Activated T-helper 2 cell treated with anti-CD3 and anti-CD28 coated beads, Interferon-gamma antibody, Interleukin-2, Interleukin-4, amounts not matched to agents 10 μg/mL and 5 μg/mL and 100 μg/mL, durations not matched to agents 14 hours and 24 hours and 36 hours (primary cell): ENCODE data around the gene TRANK1. TPM values are rescaled to one million over a fixed set of nuclear protein-coding genes. Genes with fewer than 3 reads are reported as not detected.
A peak's percentile ranks its signal among the peaks of the same experiment; 100 is the strongest.

Source experiments
- DNase-seq: peaks from one replicate; pipeline ENCODE4 v3.0.0; 2021; ENCODE audit warnings: low spot score
- H3K27ac Mint-ChIP-seq: one replicate; pipeline ENCODE4 v1.8.0; 2021; ENCODE audit warnings: mixed read lengths
- H3K27me3 Mint-ChIP-seq: one replicate; pipeline ENCODE4 v1.8.0; 2021; ENCODE audit warnings: low read depth, mixed read lengths
- H3K36me3 Mint-ChIP-seq: one replicate; pipeline ENCODE4 v1.8.0; 2021; ENCODE audit warnings: low read depth, mixed read lengths
- H3K4me1 Mint-ChIP-seq: one replicate; pipeline ENCODE4 v1.8.0; 2021; ENCODE audit warnings: low read depth, mixed read lengths
- H3K4me3 Mint-ChIP-seq: one replicate; pipeline ENCODE4 v1.8.0; 2021; ENCODE audit warnings: low read depth, mild to moderate bottlenecking, moderate library complexity, mixed read lengths
- H3K9me3 Mint-ChIP-seq: one replicate; pipeline ENCODE4 v1.8.0; 2021; ENCODE audit warnings: mixed read lengths
- intact Hi-C: fragments of 100-400 bp; cut with micrococcal nuclease; formaldehyde crosslinking; loops from one replicate; pipeline ENCODE4 v1.15.1; 2023
- total RNA-seq: library from RNA; stranded (reverse); gene quantifications from 2 replicates; pipeline ENCODE4 v1.2.3, GENCODE V29; 2022

The TRANK1 gene
- total RNA-seq, 1 donor from 2014 or later = 1.1 TPM

DNA sequence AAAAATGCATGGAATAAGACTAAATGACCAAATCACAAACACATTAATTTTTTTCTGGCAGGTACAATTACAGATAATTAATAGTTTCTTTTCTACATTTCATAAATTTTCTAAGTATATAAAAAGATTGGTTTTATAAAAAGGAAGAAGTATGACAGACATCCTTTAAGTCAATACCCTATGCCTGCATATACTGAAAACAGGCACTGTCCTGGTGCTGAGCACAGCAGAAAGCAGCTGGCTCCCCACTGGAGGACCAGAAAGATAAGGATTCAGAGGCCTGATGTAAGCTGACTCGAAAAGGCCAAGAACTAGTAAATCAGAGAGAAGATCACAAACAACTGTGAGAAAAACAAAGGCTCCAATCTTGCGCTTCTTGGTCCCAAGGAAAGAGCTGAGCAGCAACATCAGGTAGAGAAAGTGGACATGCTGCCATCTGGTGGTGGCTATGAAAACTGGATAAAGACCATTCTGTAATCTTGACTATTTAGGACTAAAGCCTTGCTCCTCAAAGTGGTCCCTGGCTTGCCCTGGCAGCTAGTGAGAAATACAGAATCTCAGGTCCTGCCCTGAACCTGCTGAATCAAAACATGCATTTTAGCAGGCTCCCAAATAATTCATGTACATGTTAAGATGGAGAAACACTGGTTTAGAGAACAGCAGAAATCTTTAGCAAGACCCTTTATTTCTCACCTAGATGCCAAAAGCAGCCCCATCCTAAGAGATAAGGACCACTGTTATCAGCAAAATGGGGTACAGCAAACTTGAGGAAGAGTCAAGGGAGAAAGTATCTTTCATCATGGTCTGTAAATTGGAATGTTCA, 76.0 kb downstream of the TRANK1 start:
- H3K4me3 Mint-ChIP-seq = no peak overlapping the region

GRCh38 chr3:36867810-36868209, 77.0 kb downstream of the TRANK1 start:
- Mint-ChIP-seq H3K4me1 (peaks cover 6% of the 10 kb centered on the region), H3K4me3 (no peak overlapping the region), H3K9me3 (no peaks in the 10 kb centered on the region), H3K27me3 (peaks cover 17% of the 10 kb centered on the region), H3K27ac (no peak overlapping the region), H3K36me3 (peaks cover 10% of the 10 kb centered on the region)
- no peak for DNase-seq
- intact Hi-C loops = loop anchor here (2.0 kb wide), 2 partner anchors 75 to 91 kb away; no protein-coding TSS in a partner anchor

More for the DNA sequence above, 76.0 kb downstream of the TRANK1 start:
- peak; percentile 20 for DNase-seq
- Mint-ChIP-seq H3K27ac (no peak overlapping the region), H3K9me3 (no peaks in the 10 kb centered on the region), H3K36me3 (peaks cover 6% of the 10 kb centered on the region), H3K27me3 (peaks cover 18% of the 10 kb centered on the region), H3K4me1 (peaks cover 6% of the 10 kb centered on the region)
- intact Hi-C loops = loop anchor here (1.0 to 2.0 kb wide), 3 partner anchors 76 to 140 kb away; no protein-coding TSS in a partner anchor

GRCh38 chr3:36866368-36866767, 78.5 kb downstream of the TRANK1 start:
- Mint-ChIP-seq H3K4me3 (no peak overlapping the region), H3K27ac (no peak overlapping the region)

GRCh38 chr3:36864180-36865053, 80.4 kb downstream of the TRANK1 start:
- Mint-ChIP-seq H3K4me3 (no peak overlapping the region), H3K36me3 (peaks cover 17% of the 10 kb centered on the region)
- intact Hi-C loops = no loop called here

More at GRCh38 chr3:36866368-36866767, 78.5 kb downstream of the TRANK1 start:
- intact Hi-C loops = no loop called here
- H3K9me3 Mint-ChIP-seq = no peaks in the 10 kb centered on the region
- H3K4me1 Mint-ChIP-seq = peaks cover 6% of the 10 kb centered on the region
- peaks cover 10% of the 10 kb centered on the region for H3K27me3 Mint-ChIP-seq
- peaks cover 15% of the 10 kb centered on the region for H3K36me3 Mint-ChIP-seq
- no peak for DNase-seq

GRCh38 chr3:36862076-36862755, 82.6 kb downstream of the TRANK1 start:
- Mint-ChIP-seq H3K36me3 (peaks cover 18% of the 10 kb centered on the region), H3K4me1 (peaks cover 5% of the 10 kb centered on the region), H3K27ac (no peak overlapping the region), H3K27me3 (peaks cover 6% of the 10 kb centered on the region), H3K9me3 (no peaks in the 10 kb centered on the region), H3K4me3 (no peak overlapping the region)
- DNase-seq = no peak
- intact Hi-C loops = no loop called here

More at GRCh38 chr3:36864180-36865053, 80.4 kb downstream of the TRANK1 start:
- Mint-ChIP-seq H3K9me3 (no peaks in the 10 kb centered on the region), H3K4me1 (peaks cover 6% of the 10 kb centered on the region), H3K27ac (no peak overlapping the region), H3K27me3 (peaks cover 7% of the 10 kb centered on the region)
- DNase-seq = no peak

GRCh38 chr3:36859494-36859893, 85.4 kb downstream of the TRANK1 start:
- Mint-ChIP-seq H3K9me3 (no peaks in the 10 kb centered on the region), H3K27ac (no peak overlapping the region), H3K27me3 (no peaks in the 10 kb centered on the region), H3K4me3 (no peak overlapping the region), H3K4me1 (peaks cover 3% of the 10 kb centered on the region), H3K36me3 (peaks cover 21% of the 10 kb centered on the region)
- intact Hi-C loops = no loop called here
- DNase-seq = no peak

- Mint-ChIP-seq H3K9me3 (no peaks in the 10 kb centered on the region), H3K27ac (no peak overlapping the region), H3K36me3 (peaks cover 32% of the 10 kb centered on the region), H3K4me3 (no peak overlapping the region), H3K27me3 (peaks cover 2% of the 10 kb centered on the region), H3K4me1 (no peaks in the 10 kb centered on the region)
- intact Hi-C loops = no loop called here
- no peak for DNase-seq
Observed at GRCh38 chr3:36852071-36852470, 92.8 kb downstream of the TRANK1 start.

DNA sequence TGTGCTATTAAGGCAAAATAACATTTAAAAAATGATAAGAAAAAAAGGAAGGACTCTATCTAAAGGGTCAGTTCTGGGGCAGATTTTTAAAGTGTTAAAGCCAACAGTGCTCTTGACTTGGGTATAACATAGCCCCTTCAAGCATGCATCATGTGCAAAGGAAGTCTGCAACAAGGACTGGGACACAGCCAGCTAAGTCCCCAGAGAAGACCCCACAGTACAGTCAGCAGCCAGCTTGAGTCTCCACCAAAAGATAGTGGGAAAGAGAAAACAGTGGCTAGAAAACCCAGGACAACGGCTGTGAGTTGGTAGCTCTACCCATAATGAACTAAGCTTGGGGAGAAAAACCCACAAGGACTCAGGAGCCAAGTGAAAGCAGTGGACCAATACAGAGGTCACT, 94.1 kb downstream of the TRANK1 start:
- Mint-ChIP-seq H3K9me3 (no peaks in the 10 kb centered on the region), H3K36me3 (peaks cover 37% of the 10 kb centered on the region), H3K4me3 (no peak overlapping the region), H3K27ac (no peak overlapping the region), H3K4me1 (no peaks in the 10 kb centered on the region), H3K27me3 (peaks cover 2% of the 10 kb centered on the region)
- intact Hi-C loops = no loop called here
- no peak for DNase-seq

DNA sequence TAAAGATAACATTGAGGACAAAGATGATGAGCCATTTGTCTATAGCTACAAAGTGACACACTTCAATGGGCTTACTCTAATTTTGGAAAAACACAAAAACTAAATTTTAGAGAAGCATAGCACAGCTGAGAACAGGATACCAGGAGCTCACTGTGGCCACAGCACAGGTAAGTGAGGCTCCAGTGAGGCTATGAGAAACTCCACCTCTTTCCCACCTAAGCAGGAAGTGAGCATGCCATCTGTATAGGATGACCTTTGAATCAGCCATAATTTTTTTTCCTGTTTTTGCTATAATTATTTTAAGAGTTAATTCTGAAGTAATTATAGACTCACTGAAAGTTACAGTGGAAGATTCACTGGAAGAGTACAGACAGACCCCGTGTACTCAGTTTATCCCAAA, 98.4 kb downstream of the TRANK1 start:
- DNase-seq = no peak
- Mint-ChIP-seq H3K27me3 (no peaks in the 10 kb centered on the region), H3K27ac (no peak overlapping the region), H3K4me1 (peaks cover 24% of the 10 kb centered on the region), H3K36me3 (peaks cover 45% of the 10 kb centered on the region), H3K9me3 (peaks cover 15% of the 10 kb centered on the region), H3K4me3 (no peak overlapping the region)
- intact Hi-C loops = no loop called here

GRCh38 chr3:36843065-36844051, 101.5 kb downstream of the TRANK1 start:
- peak; percentile 36 for DNase-seq
- Mint-ChIP-seq H3K4me3 (peak overlapping the region; percentile 6), H3K27me3 (peaks cover 2% of the 10 kb centered on the region), H3K4me1 (peaks cover 30% of the 10 kb centered on the region), H3K27ac (no peak overlapping the region), H3K9me3 (peaks cover 17% of the 10 kb centered on the region), H3K36me3 (peaks cover 51% of the 10 kb centered on the region)
- intact Hi-C loops = loop anchor here (1.0 to 5.0 kb wide), 3 partner anchors 33 to 114 kb away; no protein-coding TSS in a partner anchor

- Mint-ChIP-seq H3K4me1 (peaks cover 30% of the 10 kb centered on the region), H3K27me3 (peaks cover 2% of the 10 kb centered on the region), H3K4me3 (no peak overlapping the region), H3K36me3 (peaks cover 50% of the 10 kb centered on the region), H3K9me3 (peaks cover 17% of the 10 kb centered on the region), H3K27ac (no peak overlapping the region)
- no peak for DNase-seq
- intact Hi-C loops = loop anchor here (2.0 to 5.0 kb wide), 2 partner anchors 71 to 115 kb away; no protein-coding TSS in a partner anchor
Observed at GRCh38 chr3:36842275-36842674, 102.6 kb downstream of the TRANK1 start.
